Right atrium auricular region (tissue), 2 donors: ENCODE data around the gene CLCF1. TPM values are rescaled to one million over a fixed set of nuclear protein-coding genes. Genes with fewer than 3 reads are reported as not detected.

Experiments used
- DNase-seq: peaks from one replicate; pipeline ENCODE4 v3.0.0-alpha.2; 2019; ENCODE audit warnings: low spot score
- H3K27ac ChIP-seq, 2 donors: fragments of 200-600 bp; sonication (generic); 1 replicate in 1 of 2; 2 replicates in 1 of 2; pipeline ENCODE4 v1.5.1; 2016 to 2019
- H3K27me3 ChIP-seq, 2 donors: fragments of 200-600 bp; sonication (generic); one replicate each; pipeline versions ENCODE4 v1.5.1 to v1.6.0; 2017 to 2019
- H3K36me3 ChIP-seq: fragments of 200-600 bp; sonication (generic); one replicate; pipeline ENCODE4 v1.5.1; 2016
- H3K4me1 ChIP-seq, 2 donors: fragments of 200-600 bp; sonication (generic); one replicate each; pipeline versions ENCODE4 v1.5.1 to v1.6.0; 2017 to 2019
- H3K4me3 ChIP-seq, 2 donors: fragments of 200-600 bp; sonication (generic); 1 replicate in 1 of 2; 2 replicates in 1 of 2; pipeline ENCODE4 v1.5.1; 2017 to 2019; ENCODE audit warnings: mild to moderate bottlenecking in 1 of 2, moderate library complexity in 1 of 2
- H3K9me3 ChIP-seq, 2 donors: fragments of 200-600 bp; sonication (generic); one replicate each; pipeline ENCODE4 v1.5.1; 2019
- total RNA-seq, 2 donors: library from RNA; depleted of rRNA; stranded (reverse); fragments of >200 nt; gene quantifications; one replicate each; pipeline ENCODE4 v1.1.0, GENCODE V29; 2016
- TF ChIP-seq, protein P1 (sequence below), 2 donors: fragments of 200-600 bp; sonication (generic); IDR thresholded peaks; one replicate each; pipeline ENCODE4 v1.5.1; 2019; ENCODE audit warnings: antibody characterized with exemption in 2 of 2

Gene CLCF1
- total RNA-seq, 2 donors from 2014 or later, result 2.7 to 18.0 TPM

DNA sequence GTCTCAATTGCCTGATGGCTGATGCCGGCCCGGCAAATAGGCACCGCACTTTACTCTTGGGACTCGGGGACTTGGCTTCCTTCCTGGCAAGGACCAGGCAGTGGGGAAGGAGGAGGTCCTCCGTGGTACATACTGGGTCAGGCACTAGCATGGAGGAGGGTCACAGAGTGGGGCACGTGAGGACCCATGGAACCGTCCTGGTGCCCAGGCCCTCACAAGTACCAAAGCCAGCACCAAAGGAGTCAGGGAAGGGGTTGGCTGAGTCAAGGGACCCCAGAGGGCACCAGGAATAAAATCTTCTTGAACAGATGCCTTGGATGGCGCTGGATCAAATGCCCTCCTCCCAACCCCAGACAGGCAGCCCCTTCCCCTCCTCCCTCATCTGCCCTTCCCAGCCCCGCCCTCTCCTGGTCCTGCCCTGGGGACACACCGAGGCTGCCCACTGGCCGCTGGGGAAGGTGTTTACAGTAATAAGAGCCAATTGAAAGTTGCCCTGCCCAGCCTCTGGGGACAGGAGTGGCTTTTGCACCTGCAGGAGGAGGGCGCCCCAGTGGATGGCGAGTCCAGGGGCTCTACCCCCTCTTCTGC is 36.5 kb upstream of the CLCF1 start:
- Histone ChIP-seq H3K27ac (no peak overlapping the region), H3K9me3 (no peaks in the 10 kb centered on the region), H3K4me1 (peaks cover 0 to 32% of the 10 kb centered on the region in 2 donors), H3K36me3 (no peaks in the 10 kb centered on the region), H3K27me3 (no peaks in the 10 kb centered on the region), H3K4me3 (no peak overlapping the region)
- TF ChIP-seq, protein P1, sequence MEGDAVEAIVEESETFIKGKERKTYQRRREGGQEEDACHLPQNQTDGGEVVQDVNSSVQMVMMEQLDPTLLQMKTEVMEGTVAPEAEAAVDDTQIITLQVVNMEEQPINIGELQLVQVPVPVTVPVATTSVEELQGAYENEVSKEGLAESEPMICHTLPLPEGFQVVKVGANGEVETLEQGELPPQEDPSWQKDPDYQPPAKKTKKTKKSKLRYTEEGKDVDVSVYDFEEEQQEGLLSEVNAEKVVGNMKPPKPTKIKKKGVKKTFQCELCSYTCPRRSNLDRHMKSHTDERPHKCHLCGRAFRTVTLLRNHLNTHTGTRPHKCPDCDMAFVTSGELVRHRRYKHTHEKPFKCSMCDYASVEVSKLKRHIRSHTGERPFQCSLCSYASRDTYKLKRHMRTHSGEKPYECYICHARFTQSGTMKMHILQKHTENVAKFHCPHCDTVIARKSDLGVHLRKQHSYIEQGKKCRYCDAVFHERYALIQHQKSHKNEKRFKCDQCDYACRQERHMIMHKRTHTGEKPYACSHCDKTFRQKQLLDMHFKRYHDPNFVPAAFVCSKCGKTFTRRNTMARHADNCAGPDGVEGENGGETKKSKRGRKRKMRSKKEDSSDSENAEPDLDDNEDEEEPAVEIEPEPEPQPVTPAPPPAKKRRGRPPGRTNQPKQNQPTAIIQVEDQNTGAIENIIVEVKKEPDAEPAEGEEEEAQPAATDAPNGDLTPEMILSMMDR (IDR thresholded peaks at IDR 0.05), result no peak
- DNase-seq, result no peak

DNA sequence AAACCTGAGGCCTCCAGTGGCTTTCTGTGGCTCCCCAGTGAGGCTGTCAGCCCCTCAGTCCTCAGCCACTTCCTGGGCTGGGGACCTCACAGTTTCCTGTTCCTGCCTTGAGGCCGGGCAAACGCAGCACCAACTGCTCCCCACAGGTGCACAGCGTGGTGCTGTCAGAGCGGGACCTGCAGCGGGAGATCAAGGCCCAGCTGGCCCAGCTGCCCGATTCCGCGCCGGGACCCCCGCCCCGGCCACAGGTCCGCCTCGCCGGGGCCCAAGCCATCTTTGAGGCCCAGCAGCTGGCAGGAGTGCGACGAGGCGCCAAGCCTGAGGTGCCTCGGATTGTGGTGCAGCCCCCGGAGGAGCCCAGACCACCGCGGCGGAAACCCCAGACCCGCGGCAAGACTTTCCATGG is 35.9 kb upstream of the CLCF1 start:
- Histone ChIP-seq H3K9me3 (no peaks in the 10 kb centered on the region), H3K4me1 (peaks cover 0 to 30% of the 10 kb centered on the region in 2 donors), H3K36me3 (no peaks in the 10 kb centered on the region), H3K27me3 (no peaks in the 10 kb centered on the region), H3K4me3 (no peak overlapping the region), H3K27ac (no peak overlapping the region)
- DNase-seq, result no peak
- TF ChIP-seq, protein P1 (IDR thresholded peaks at IDR 0.05), result no peak

DNA sequence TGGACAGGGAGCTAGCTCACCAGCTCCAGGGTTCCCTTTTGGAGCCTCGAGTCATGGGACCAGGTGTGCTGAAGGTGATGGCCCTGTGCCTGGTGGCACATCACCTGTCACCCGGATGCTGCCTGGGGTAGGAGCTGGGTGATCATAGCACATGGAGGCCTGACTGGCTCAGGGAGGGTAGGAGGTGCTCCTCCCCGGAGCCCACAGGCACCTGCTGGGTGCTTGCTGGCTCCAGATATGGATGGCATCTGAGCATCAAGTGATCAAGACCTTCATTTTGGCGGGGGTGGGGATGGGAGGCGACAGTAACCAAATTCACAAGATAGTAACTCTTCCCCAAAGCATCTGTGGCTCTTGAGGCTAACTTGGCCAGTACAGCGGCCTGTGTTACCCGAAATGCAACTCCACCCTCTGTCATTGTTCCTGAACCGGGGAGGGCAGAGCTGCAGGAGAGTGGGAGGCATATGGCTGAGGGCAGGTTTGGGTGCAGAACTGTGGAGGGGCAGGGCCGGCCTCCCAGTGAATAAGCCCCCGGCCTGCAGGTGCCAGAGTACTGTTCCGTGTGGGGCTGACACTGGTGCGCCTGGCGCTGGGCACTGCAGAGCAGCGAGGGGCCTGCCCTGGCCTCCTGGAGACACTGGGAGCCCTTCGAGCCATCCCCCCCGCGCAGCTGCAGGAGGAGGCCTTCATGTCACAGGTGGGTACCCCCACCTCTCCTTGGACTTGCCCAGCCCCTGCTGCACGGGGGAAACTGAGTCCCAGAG is 35.2 kb upstream of the CLCF1 start:
- no peaks in the 10 kb centered on the region for H3K36me3 ChIP-seq
- H3K4me3 ChIP-seq, result no peak overlapping the region
- no peaks in the 10 kb centered on the region for H3K27me3 ChIP-seq
- TF ChIP-seq, protein P1 (IDR thresholded peaks at IDR 0.05), result no peak
- H3K9me3 ChIP-seq, result no peaks in the 10 kb centered on the region
- H3K4me1 ChIP-seq, result peaks cover 0 to 30% of the 10 kb centered on the region in 2 donors
- no peak overlapping the region for H3K27ac ChIP-seq
- DNase-seq, result no peak

DNA sequence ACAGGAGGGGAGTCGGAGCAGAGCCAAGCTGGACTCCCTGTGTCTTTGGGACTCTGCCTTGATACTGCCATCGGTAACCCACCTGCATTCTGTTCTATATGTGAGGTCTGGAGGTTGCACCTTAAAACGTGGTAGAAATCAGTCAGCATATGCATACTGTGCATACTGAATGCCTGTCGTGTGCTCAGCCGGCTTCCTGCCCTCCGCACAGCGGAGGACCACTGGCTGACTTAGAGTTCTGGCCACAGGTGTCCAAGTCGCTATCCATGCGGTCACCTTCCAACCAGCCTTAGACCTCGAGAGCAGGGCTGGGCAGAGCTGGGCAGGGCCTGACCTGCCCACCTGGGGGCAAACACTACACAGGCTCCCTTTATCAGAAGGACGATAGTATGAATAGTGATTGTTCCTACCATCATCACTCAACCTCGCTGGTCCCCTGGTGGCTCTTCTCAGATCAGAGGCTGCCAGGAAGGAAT is 34.3 kb upstream of the CLCF1 start:
- TF ChIP-seq, protein P1 (IDR thresholded peaks at IDR 0.05), result no peak
- Histone ChIP-seq H3K27me3 (no peaks in the 10 kb centered on the region), H3K27ac (no peak overlapping the region), H3K36me3 (no peaks in the 10 kb centered on the region), H3K9me3 (no peaks in the 10 kb centered on the region), H3K4me3 (no peak overlapping the region), H3K4me1 (peaks cover 0 to 34% of the 10 kb centered on the region in 2 donors)
- no peak for DNase-seq

DNA sequence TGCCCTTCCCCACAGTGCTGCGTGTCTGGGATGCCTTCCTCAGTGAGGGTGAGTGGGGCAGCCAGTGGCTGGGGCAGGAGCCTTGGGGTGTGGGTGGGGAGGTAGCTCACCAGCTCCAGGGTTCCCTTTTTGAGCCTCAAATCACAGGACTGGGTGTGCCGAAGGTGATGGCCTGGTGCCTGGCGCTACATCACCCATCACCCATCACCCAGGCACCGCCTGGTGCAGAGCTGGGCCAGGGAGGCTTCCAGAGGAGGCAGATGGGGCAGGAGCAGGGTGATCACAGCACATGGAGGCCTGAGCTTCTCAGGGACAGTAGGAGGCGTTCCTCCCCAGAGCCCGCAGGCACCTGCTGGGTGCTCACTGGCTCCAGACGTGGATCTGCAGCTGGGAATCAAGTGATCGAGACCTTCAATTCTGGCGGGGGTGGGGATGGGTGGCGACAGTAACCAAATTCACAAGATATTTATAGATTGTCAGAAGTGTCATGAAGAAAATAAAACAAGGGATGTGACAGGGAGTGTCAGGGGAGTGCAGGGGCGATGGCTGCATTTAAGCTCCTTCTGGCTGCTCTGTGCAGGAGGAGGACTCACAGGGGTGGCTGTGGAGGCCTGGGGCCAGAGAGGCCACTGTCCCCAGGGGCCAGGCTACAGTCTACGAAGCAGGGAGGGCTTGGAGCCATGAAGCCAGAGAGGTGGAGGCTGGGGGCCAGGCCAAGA is 33.7 kb upstream of the CLCF1 start:
- H3K4me3 ChIP-seq, result no peak overlapping the region
- H3K27ac ChIP-seq, result peak overlapping the region in 1 of 2 donors; percentile 39

More for the DNA sequence above, 33.7 kb upstream of the CLCF1 start:
- H3K9me3 ChIP-seq, result no peaks in the 10 kb centered on the region
- DNase-seq, result no peak
- H3K36me3 ChIP-seq, result no peaks in the 10 kb centered on the region
- no peaks in the 10 kb centered on the region for H3K27me3 ChIP-seq
- TF ChIP-seq, protein P1 (IDR thresholded peaks at IDR 0.05), result peak in 1 of 2 donors; percentile 18
- peaks cover 0 to 34% of the 10 kb centered on the region in 2 donors for H3K4me1 ChIP-seq
